ENCODE data around the gene CIZ1. TPM values are rescaled to one million over a fixed set of nuclear protein-coding genes. Genes with fewer than 3 reads are reported as not detected.
A peak's percentile ranks its signal among the peaks of the same experiment; 100 is the strongest.

Gene CIZ1
- total and polyA plus RNA-seq, 10 of the 15 experiments (the other 5 are each of a cell fraction or from before 2014, with no cell fraction given), result 1.8 to 91.6 (median 35.4) TPM

GRCh38 chr9:128116104-128117083, 75.0 kb downstream of the CIZ1 start (continued):
- TF ChIP-seq BCL3 (IDR thresholded peaks at IDR 0.05; ENCODE audit: borderline replicate concordance, insufficient read depth, low read depth, low read length, poor library complexity, severe bottlenecking) (no peak), IKZF1 (conservative IDR thresholded peaks at IDR 0.05) (0 out of 2 replicates have a peak, but pooled peaks have one; percentile 0), SREBF1 (IDR thresholded peaks at IDR 0.05; ENCODE audit: low read length) (no peak), NRF1 (conservative IDR thresholded peaks at IDR 0.05; ENCODE audit: low read depth, low read length) (no peak), MEF2B (IDR thresholded peaks at IDR 0.05; ENCODE audit: partially characterized antibody, poor library complexity, severe bottlenecking) (no peak), USF1 (IDR thresholded peaks at IDR 0.05; ENCODE audit: borderline replicate concordance, extremely low read length, insufficient read depth, low read depth, low read length) (no peak), SMARCA5 (IDR thresholded peaks at IDR 0.05) (peak; percentile 87), ESRRA (IDR thresholded peaks at IDR 0.05; ENCODE audit: low read length) (no peak), BRCA1 (IDR thresholded peaks at IDR 0.05; ENCODE audit: low read depth, low read length) (no peak)

Other genes starting within 250 kb of the CIZ1 start
Only the 7 nearest of the 14 such genes appear.
- gene SLC25A25, start 123.3 kb downstream of the CIZ1 start, total RNA-seq (2014; rRNA removed), result 17.1 and 17.5 TPM in 2 replicates
- 10.1 and 10.2 TPM in 2 replicates for gene SLC25A25, start 123.3 kb downstream of the CIZ1 start, total RNA-seq (2014; rRNA removed; fragmentation: Illumina TruSeq; extraction: Trizol)
- gene SLC25A25, start 123.3 kb downstream of the CIZ1 start, total RNA-seq (2021), result 14.3 and 15.7 TPM in 2 replicates
- 5.9 and 8.2 TPM in 2 replicates for gene SLC25A25, start 123.3 kb downstream of the CIZ1 start, polyA plus RNA-seq (2011; rRNA removed)
- 3.2 and 6.6 TPM in 2 replicates for gene SLC25A25, start 123.3 kb downstream of the CIZ1 start, polyA plus RNA-seq (2014; fragmentation: Illumina TruSeq; extraction: Trizol)
- gene SLC25A25, start 123.3 kb downstream of the CIZ1 start, polyA plus RNA-seq (2014; fragmentation: Nextera tagmentation; extraction: Ambion mirVana), result under 1 TPM in 1 of 2 experiments, not detected in 1; 0.04 TPM
- 12.4 and 13.4 TPM in 2 replicates for gene SLC25A25, start 123.3 kb downstream of the CIZ1 start, polyA plus RNA-seq (2014; rRNA removed)
- 10 to 100 TPM; 12.4 to 13.6 TPM for gene SLC25A25, start 123.3 kb downstream of the CIZ1 start, polyA plus RNA-seq (2016; fragmentation: Nextera tagmentation; extraction: Ambion mirVana)
- gene PTGES2, start 63.8 kb downstream of the CIZ1 start, total RNA-seq (2014; rRNA removed), result 127 and 141 TPM in 2 replicates
- 45.8 and 57.9 TPM in 2 replicates for gene PTGES2, start 63.8 kb downstream of the CIZ1 start, total RNA-seq (2014; rRNA removed; fragmentation: Illumina TruSeq; extraction: Trizol)
- 99.5 and 106 TPM in 2 replicates for gene PTGES2, start 63.8 kb downstream of the CIZ1 start, total RNA-seq (2021)
- 54.8 and 98.8 TPM in 2 replicates for gene PTGES2, start 63.8 kb downstream of the CIZ1 start, polyA plus RNA-seq (2011; rRNA removed)
- 34.3 and 59.9 TPM in 2 replicates for gene PTGES2, start 63.8 kb downstream of the CIZ1 start, polyA plus RNA-seq (2014; fragmentation: Illumina TruSeq; extraction: Trizol)
- 1 to 10 TPM; 2.1 to 7.0 TPM for gene PTGES2, start 63.8 kb downstream of the CIZ1 start, polyA plus RNA-seq (2014; fragmentation: Nextera tagmentation; extraction: Ambion mirVana)
- gene PTGES2, start 63.8 kb downstream of the CIZ1 start, polyA plus RNA-seq (2014; rRNA removed), result 107 and 125 TPM in 2 replicates
- gene PTGES2, start 63.8 kb downstream of the CIZ1 start, polyA plus RNA-seq (2016; fragmentation: Nextera tagmentation; extraction: Ambion mirVana), result 100 to 1,000 TPM; 114 to 131 TPM
- gene LCN2, start 42.1 kb downstream of the CIZ1 start, total RNA-seq (2014; rRNA removed), result not detected in 2 replicates
- gene LCN2, start 42.1 kb downstream of the CIZ1 start, total RNA-seq (2014; rRNA removed; fragmentation: Illumina TruSeq; extraction: Trizol), result not detected in 2 replicates
- not detected in 2 replicates for gene LCN2, start 42.1 kb downstream of the CIZ1 start, total RNA-seq (2021)
- not detected in 2 replicates for gene LCN2, start 42.1 kb downstream of the CIZ1 start, polyA plus RNA-seq (2011; rRNA removed)
- gene LCN2, start 42.1 kb downstream of the CIZ1 start, polyA plus RNA-seq (2014; fragmentation: Illumina TruSeq; extraction: Trizol), result not detected in 2 replicates
- gene LCN2, start 42.1 kb downstream of the CIZ1 start, polyA plus RNA-seq (2014; fragmentation: Nextera tagmentation; extraction: Ambion mirVana), result not detected
- gene LCN2, start 42.1 kb downstream of the CIZ1 start, polyA plus RNA-seq (2014; rRNA removed), result not detected in 2 replicates
- gene LCN2, start 42.1 kb downstream of the CIZ1 start, polyA plus RNA-seq (2016; fragmentation: Nextera tagmentation; extraction: Ambion mirVana), result not detected
- gene BBLN, start 31.3 kb downstream of the CIZ1 start, total RNA-seq (2014; rRNA removed), result 184 and 194 TPM in 2 replicates
- gene BBLN, start 31.3 kb downstream of the CIZ1 start, total RNA-seq (2014; rRNA removed; fragmentation: Illumina TruSeq; extraction: Trizol), result 24.1 and 32.2 TPM in 2 replicates
- 96.5 and 102 TPM in 2 replicates for gene BBLN, start 31.3 kb downstream of the CIZ1 start, total RNA-seq (2021)
- gene BBLN, start 31.3 kb downstream of the CIZ1 start, polyA plus RNA-seq (2011; rRNA removed), result 13.2 and 36.5 TPM in 2 replicates
- 2.9 and 11.3 TPM in 2 replicates for gene BBLN, start 31.3 kb downstream of the CIZ1 start, polyA plus RNA-seq (2014; fragmentation: Illumina TruSeq; extraction: Trizol)
- 10 to 100 TPM in 1 of 2 experiments, 1 to 10 TPM in 1; 3.8 to 13.5 TPM for gene BBLN, start 31.3 kb downstream of the CIZ1 start, polyA plus RNA-seq (2014; fragmentation: Nextera tagmentation; extraction: Ambion mirVana)
- gene BBLN, start 31.3 kb downstream of the CIZ1 start, polyA plus RNA-seq (2014; rRNA removed), result 155 and 163 TPM in 2 replicates
- gene BBLN, start 31.3 kb downstream of the CIZ1 start, polyA plus RNA-seq (2016; fragmentation: Nextera tagmentation; extraction: Ambion mirVana), result 100 to 1,000 TPM in 1 of 2 experiments, 10 to 100 TPM in 1; 95.9 to 115 TPM
- 0.06 TPM in 1 of 2 replicates, not detected in the other for gene DNM1, start 11.8 kb upstream of the CIZ1 start, total RNA-seq (2014; rRNA removed)
- not detected in 2 replicates for gene DNM1, start 11.8 kb upstream of the CIZ1 start, total RNA-seq (2014; rRNA removed; fragmentation: Illumina TruSeq; extraction: Trizol)
- 0.21 and 0.67 TPM in 2 replicates for gene DNM1, start 11.8 kb upstream of the CIZ1 start, total RNA-seq (2021)
- gene DNM1, start 11.8 kb upstream of the CIZ1 start, polyA plus RNA-seq (2011; rRNA removed), result 0.06 and 0.19 TPM in 2 replicates
- 0.07 TPM in 1 of 2 replicates, not detected in the other for gene DNM1, start 11.8 kb upstream of the CIZ1 start, polyA plus RNA-seq (2014; fragmentation: Illumina TruSeq; extraction: Trizol)
- not detected for gene DNM1, start 11.8 kb upstream of the CIZ1 start, polyA plus RNA-seq (2014; fragmentation: Nextera tagmentation; extraction: Ambion mirVana)
- gene DNM1, start 11.8 kb upstream of the CIZ1 start, polyA plus RNA-seq (2014; rRNA removed), result 0.18 and 0.29 TPM in 2 replicates
- gene DNM1, start 11.8 kb upstream of the CIZ1 start, polyA plus RNA-seq (2016; fragmentation: Nextera tagmentation; extraction: Ambion mirVana), result under 1 TPM; 0.09 to 0.28 TPM
- 20.2 and 20.7 TPM in 2 replicates for gene GOLGA2, start 84.4 kb upstream of the CIZ1 start, total RNA-seq (2014; rRNA removed)
- 18.3 and 19.2 TPM in 2 replicates for gene GOLGA2, start 84.4 kb upstream of the CIZ1 start, total RNA-seq (2014; rRNA removed; fragmentation: Illumina TruSeq; extraction: Trizol)
- gene GOLGA2, start 84.4 kb upstream of the CIZ1 start, total RNA-seq (2021), result 27.2 and 32.6 TPM in 2 replicates
- gene GOLGA2, start 84.4 kb upstream of the CIZ1 start, polyA plus RNA-seq (2011; rRNA removed), result 17.9 and 25.2 TPM in 2 replicates
- 28.0 and 31.4 TPM in 2 replicates for gene GOLGA2, start 84.4 kb upstream of the CIZ1 start, polyA plus RNA-seq (2014; fragmentation: Illumina TruSeq; extraction: Trizol)
- gene GOLGA2, start 84.4 kb upstream of the CIZ1 start, polyA plus RNA-seq (2014; fragmentation: Nextera tagmentation; extraction: Ambion mirVana), result 1 to 10 TPM; 5.9 to 8.0 TPM
- gene GOLGA2, start 84.4 kb upstream of the CIZ1 start, polyA plus RNA-seq (2014; rRNA removed), result 29.1 and 34.8 TPM in 2 replicates
- gene GOLGA2, start 84.4 kb upstream of the CIZ1 start, polyA plus RNA-seq (2016; fragmentation: Nextera tagmentation; extraction: Ambion mirVana), result 10 to 100 TPM in 1 of 2 experiments, 1 to 10 TPM in 1; 9.3 to 11.5 TPM
- 16.9 and 21.9 TPM in 2 replicates for gene SWI5, start 84.7 kb upstream of the CIZ1 start, total RNA-seq (2014; rRNA removed)
- gene SWI5, start 84.7 kb upstream of the CIZ1 start, total RNA-seq (2014; rRNA removed; fragmentation: Illumina TruSeq; extraction: Trizol), result 15.2 and 16.8 TPM in 2 replicates
- gene SWI5, start 84.7 kb upstream of the CIZ1 start, total RNA-seq (2021), result 13.3 and 15.9 TPM in 2 replicates
- gene SWI5, start 84.7 kb upstream of the CIZ1 start, polyA plus RNA-seq (2011; rRNA removed), result 18.3 and 22.4 TPM in 2 replicates
- gene SWI5, start 84.7 kb upstream of the CIZ1 start, polyA plus RNA-seq (2014; fragmentation: Illumina TruSeq; extraction: Trizol), result 14.2 and 15.8 TPM in 2 replicates
- 10 to 100 TPM; 14.8 to 19.3 TPM for gene SWI5, start 84.7 kb upstream of the CIZ1 start, polyA plus RNA-seq (2014; fragmentation: Nextera tagmentation; extraction: Ambion mirVana)
- gene SWI5, start 84.7 kb upstream of the CIZ1 start, polyA plus RNA-seq (2014; rRNA removed), result 22.0 and 23.9 TPM in 2 replicates
- 10 to 100 TPM; 31.4 to 36.2 TPM for gene SWI5, start 84.7 kb upstream of the CIZ1 start, polyA plus RNA-seq (2016; fragmentation: Nextera tagmentation; extraction: Ambion mirVana)